Pancreas (tissue), 10 donors: ENCODE measurements around the gene SNAP25. TPM values are rescaled to one million over a fixed set of nuclear protein-coding genes. Genes with fewer than 3 reads are reported as not detected.

Source experiments
- ATAC-seq, 4 donors: fragments of 200-7000 bp; cut with Tn5 transposase; one replicate each; pipeline versions ENCODE4 v1.8.0 to v1.9.1; 2020; ENCODE audit warnings: mild to moderate bottlenecking in 4 of 4, moderate library complexity in 4 of 4
- DNase-seq, 6 donors: peaks; one replicate each; pipeline ENCODE4 v3.0.0-alpha.2; 2020
- FAIRE-seq: peaks from 2 replicates; lab custom pipeline; 2012; peaks lifted over from hg19 to GRCh38; lab: Jason Lieb, UNC
- H3K27ac ChIP-seq, 4 donors: fragments of 200-600 bp; sonication (generic); 1 replicate in 3 of 4; 2 replicates in 1 of 4; pipeline versions ENCODE4 v1.5.0 to v1.8.0; 2020
- H3K27me3 ChIP-seq, 4 donors: fragments of 200-600 bp; one replicate each; pipeline ENCODE4 v1.8.0; 2021
- H3K36me3 ChIP-seq, 3 donors: fragments of 200-600 bp; sonication (generic) in 1 of 3; one replicate each; pipeline versions ENCODE4 v1.5.0 to v1.8.0; 2020 to 2021
- H3K4me1 ChIP-seq, 3 donors: fragments of 200-600 bp; one replicate each; pipeline ENCODE4 v1.8.0; 2021
- H3K4me3 ChIP-seq, 4 donors: fragments of 200-600 bp; sonication (generic) in 2 of 4; one replicate each; pipeline versions ENCODE4 v1.5.0 to v1.8.0; 2020 to 2021
- H3K9me3 ChIP-seq, 4 donors: fragments of 200-600 bp; one replicate each; pipeline ENCODE4 v1.8.0; 2021
- WGBS, 2 donors: extraction: QIAGEN DNeasy Blood & Tissue Kit; methylation state at CpG; one replicate each; pipeline ENCODE4 v1.1.7; 2013; 5-methylcytosine and 5-hydroxymethylcytosine counted together
- intact Hi-C, 3 donors: fragments of 100-400 bp; cut with DNase I; formaldehyde crosslinking; loops; one replicate each; pipeline versions ENCODE4 v1.11.1 to v1.14.2; 2022
- polyA plus RNA-seq, 2 donors: library from polyadenylated mRNA; stranded (reverse); fragments of 200-250 nt; gene quantifications; one replicate each; pipeline ENCODE4 v1.2.3, GENCODE V29; 2013
- total RNA-seq, 6 donors: library from RNA; stranded (reverse); fragmentation: NEBNext Ultra II Directional in 4 of 6; extraction: Animal tissue kit (Norgen Biotek cat#: 25700) in 4 of 6; gene quantifications; one replicate each; pipeline versions ENCODE4 v1.2.1 to v1.2.4, GENCODE V29; 2021 to 2023
- TF ChIP-seq, protein P1 (sequence below), 4 donors: fragments of 200-600 bp; sonication (generic) in 3 of 4; IDR thresholded peaks; one replicate each; pipeline versions ENCODE4 v1.5.0 to v1.8.0; 2021; ENCODE audit warnings: antibody characterized with exemption in 4 of 4
- donor health status: healthy with polysubstance abuse.
- donor health status: DM: no; HTN: no; CAD: no; lungs with moderate emphysema.
- donor health status: DM: no; HTN: no; CAD: no.
- donor health status: control.
- donor health status: control.
- donor health status: Bipolar disorder and iron deficiency.
- donor health status: DM: yes; HTN: yes; CAD: no.
- donor health status: DM: no; HTN: no; CAD: no.
- donor health status: DM: no; HTN: no; CAD: no.
- donor health status: DM: yes; HTN: yes; CAD: no.

Gene SNAP25
- total and polyA plus RNA-seq, 8 donors, result 0.95 to 50.3 (median 4.5) TPM

DNA sequence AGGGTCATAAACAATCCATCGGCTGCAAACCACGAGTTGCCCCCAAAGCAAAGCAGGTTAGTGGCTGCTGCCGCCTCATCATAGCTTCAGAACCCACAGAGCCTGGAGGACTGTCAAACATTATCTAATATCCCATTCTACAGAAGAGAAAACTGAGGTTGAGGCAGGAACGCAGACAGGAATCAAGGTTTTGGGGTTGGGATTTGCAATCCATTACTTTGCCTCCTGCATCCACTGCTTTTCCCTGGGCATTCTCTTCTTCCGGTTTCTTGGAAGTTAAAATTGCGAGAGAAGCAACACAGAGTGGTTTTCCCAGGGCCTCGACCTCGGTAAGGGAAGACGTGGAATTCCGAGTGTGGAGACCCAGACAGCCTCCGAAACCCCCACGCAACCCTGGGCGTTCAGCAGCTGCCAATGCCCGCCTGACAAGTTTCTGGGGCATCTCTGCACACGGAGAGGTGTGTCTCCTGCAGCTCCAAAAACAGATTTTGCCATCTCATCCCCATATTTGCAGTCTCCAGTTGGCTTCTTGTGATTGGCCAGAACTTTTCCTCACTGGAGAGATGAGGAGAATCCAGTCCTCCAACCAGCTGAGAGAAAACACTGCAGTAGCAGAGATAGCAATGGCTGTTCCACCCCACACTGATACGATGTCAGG lies 45.5 kb upstream of the SNAP25 start:
- TF ChIP-seq, protein P1, sequence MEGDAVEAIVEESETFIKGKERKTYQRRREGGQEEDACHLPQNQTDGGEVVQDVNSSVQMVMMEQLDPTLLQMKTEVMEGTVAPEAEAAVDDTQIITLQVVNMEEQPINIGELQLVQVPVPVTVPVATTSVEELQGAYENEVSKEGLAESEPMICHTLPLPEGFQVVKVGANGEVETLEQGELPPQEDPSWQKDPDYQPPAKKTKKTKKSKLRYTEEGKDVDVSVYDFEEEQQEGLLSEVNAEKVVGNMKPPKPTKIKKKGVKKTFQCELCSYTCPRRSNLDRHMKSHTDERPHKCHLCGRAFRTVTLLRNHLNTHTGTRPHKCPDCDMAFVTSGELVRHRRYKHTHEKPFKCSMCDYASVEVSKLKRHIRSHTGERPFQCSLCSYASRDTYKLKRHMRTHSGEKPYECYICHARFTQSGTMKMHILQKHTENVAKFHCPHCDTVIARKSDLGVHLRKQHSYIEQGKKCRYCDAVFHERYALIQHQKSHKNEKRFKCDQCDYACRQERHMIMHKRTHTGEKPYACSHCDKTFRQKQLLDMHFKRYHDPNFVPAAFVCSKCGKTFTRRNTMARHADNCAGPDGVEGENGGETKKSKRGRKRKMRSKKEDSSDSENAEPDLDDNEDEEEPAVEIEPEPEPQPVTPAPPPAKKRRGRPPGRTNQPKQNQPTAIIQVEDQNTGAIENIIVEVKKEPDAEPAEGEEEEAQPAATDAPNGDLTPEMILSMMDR (IDR thresholded peaks at IDR 0.05), result no peak
- Histone ChIP-seq H3K27ac (no peak overlapping the region), H3K36me3 (no peaks in the 10 kb centered on the region), H3K4me3 (no peak overlapping the region), H3K4me1 (no peaks in the 10 kb centered on the region), H3K27me3 (no peaks in the 10 kb centered on the region), H3K9me3 (no peaks in the 10 kb centered on the region)
- WGBS, 2 donors, result 85 to 90% methylated on average over 16 of the region's 16 CpGs
- intact Hi-C loops, result loop anchor here in 1 of 3 donors (10.0 kb wide), 1 partner anchor 58 kb away; no protein-coding TSS in a partner anchor
- FAIRE-seq (no peak), DNase-seq (no peak), ATAC-seq (no peak)

- Histone ChIP-seq H3K4me3 (no peak overlapping the region), H3K4me1 (peaks cover 0 to 6% (median 0%) of the 10 kb centered on the region in 3 donors), H3K36me3 (no peaks in the 10 kb centered on the region), H3K27ac (no peak overlapping the region), H3K9me3 (no peaks in the 10 kb centered on the region), H3K27me3 (no peaks in the 10 kb centered on the region)
- WGBS, 2 donors, result 89 to 98% methylated on average over 1 of the region's 1 CpG
- TF ChIP-seq, protein P1 (IDR thresholded peaks at IDR 0.05), result no peak
- DNase-seq, result no peak
- ATAC-seq, result no peak
- intact Hi-C loops, result loop anchor here in 1 of 3 donors (10.0 kb wide), 1 partner anchor 60 kb away; no protein-coding TSS in a partner anchor
- no peak for FAIRE-seq
Observed at GRCh38 chr20:10174400-10174799, 44.2 kb upstream of the SNAP25 start.

- FAIRE-seq, result no peak
Observed at GRCh38 chr20:10177326-10177725, 41.3 kb upstream of the SNAP25 start.

DNA sequence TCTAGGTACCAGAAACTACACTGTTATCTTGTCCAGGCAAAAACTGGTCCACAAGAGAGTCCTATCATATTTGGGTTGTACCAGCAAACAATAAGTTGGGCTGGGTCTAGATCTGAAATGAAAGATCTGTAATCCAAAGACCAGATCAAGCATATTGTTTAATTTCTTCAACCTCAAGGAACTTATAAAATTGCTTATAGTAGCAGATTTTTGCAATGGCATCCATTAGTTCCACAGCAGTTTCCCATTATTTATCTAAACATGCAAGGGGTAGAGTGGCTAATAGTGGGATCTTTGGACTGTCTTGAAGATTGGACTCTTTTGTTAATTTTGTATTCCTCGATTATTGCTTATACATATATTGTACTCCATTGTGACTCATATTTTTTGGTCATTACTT lies 40.5 kb upstream of the SNAP25 start:
- DNase-seq, result no peak
- Histone ChIP-seq H3K27ac (no peak overlapping the region), H3K36me3 (no peaks in the 10 kb centered on the region), H3K4me1 (peaks cover 0 to 6% (median 0%) of the 10 kb centered on the region in 3 donors), H3K9me3 (no peaks in the 10 kb centered on the region), H3K4me3 (no peak overlapping the region), H3K27me3 (no peaks in the 10 kb centered on the region)
- ATAC-seq, result no peak
- intact Hi-C loops, result loop anchor here in 1 of 3 donors (10.0 kb wide), 1 partner anchor 63 kb away; no protein-coding TSS in a partner anchor
- TF ChIP-seq, protein P1 (IDR thresholded peaks at IDR 0.05), result no peak
- 79 to 88% methylated on average over 1 of the region's 1 CpG for WGBS, 2 donors
- no peak for FAIRE-seq

More at GRCh38 chr20:10177326-10177725, 41.3 kb upstream of the SNAP25 start:
- no peak overlapping the region for H3K4me3 ChIP-seq
- 55 to 59% methylated on average over 3 of the region's 3 CpGs for WGBS, 2 donors
- TF ChIP-seq, protein P1 (IDR thresholded peaks at IDR 0.05), result no peak
- DNase-seq (no peak), ATAC-seq (no peak)
- intact Hi-C loops, result loop anchor here in 1 of 3 donors (10.0 kb wide), 1 partner anchor 63 kb away; no protein-coding TSS in a partner anchor
- H3K4me1 ChIP-seq, result peaks cover 0 to 6% (median 0%) of the 10 kb centered on the region in 3 donors
- H3K27ac ChIP-seq, result no peak overlapping the region
- no peaks in the 10 kb centered on the region for H3K9me3 ChIP-seq
- no peaks in the 10 kb centered on the region for H3K36me3 ChIP-seq
- H3K27me3 ChIP-seq, result no peaks in the 10 kb centered on the region
